HepG2 (cell line): ENCODE measurements around the gene MASP1. TPM values are rescaled to one million over a fixed set of nuclear protein-coding genes. Genes with fewer than 3 reads are reported as not detected.

Source experiments
- ATAC-seq: fragments of 200-7000 bp; cut with Tn5 transposase; 3 replicates; pipeline ENCODE4 v1.9.1; 2020; ENCODE audit warnings: mild to moderate bottlenecking, moderate library complexity
- BruUV-seq: library from RNA; stranded (reverse); fragments of 400-500 nt; replicated peaks from 2 replicates; lab custom pipeline; 2021; lab: Mats Ljungman, UMichigan
- CTCF ChIA-PET: fragments of 300-600 bp; formaldehyde crosslinking; extraction: SDS; loops from one replicate; lab custom pipeline; 2021; ENCODE audit warnings: low total read pairs, inconsistent platforms, low intra/inter-chr PET ratio; lab: Yijun Ruan, JAX
- POLR2A ChIA-PET: fragments of 350-600 bp; sonication (Branson Sonifier 250); formaldehyde crosslinking; loops from one replicate; lab custom pipeline; 2020; ENCODE audit warnings: antibody characterized with exemption, inconsistent platforms; lab: Yijun Ruan, JAX
- DNase-seq: peaks from one replicate; pipeline ENCODE4 v3.0.0-alpha.2; 2015; ENCODE audit warnings: low spot score
- FAIRE-seq: peaks from 3 replicates; lab custom pipeline; 2011; peaks lifted over from hg19 to GRCh38; lab: Jason Lieb, UNC
- H2AFZ ChIP-seq: one replicate; pipeline ENCODE4 v1.6.1; 2011; ENCODE audit warnings: low read length, inconsistent platforms
- H3K27ac ChIP-seq: fragments of 300-600 bp; 3 replicates; pipeline ENCODE4 v1.8.0; 2011; ENCODE audit warnings: mixed run types, mild to moderate bottlenecking, mixed read lengths, low read length, inconsistent platforms; ENCODE audit not compliant: insufficient read depth; ENCODE audit errors: extremely low read length
- H3K27me3 ChIP-seq, 2 experiments: fragments of 200-600 bp in 1 of 2; 2 replicates in 1 of 2; 3 replicates in 1 of 2; pipeline versions ENCODE4 v1.6.0 to v1.8.0; 2011; ENCODE audit warnings: low read length in 2 of 2, mild to moderate bottlenecking in 2 of 2, moderate library complexity in 2 of 2, inconsistent platforms in 1 of 2; ENCODE audit not compliant: insufficient read depth in 2 of 2, control insufficient read depth in 1 of 2
- H3K36me3 ChIP-seq, 2 experiments: fragments of 200-600 bp in 1 of 2; replicated peaks in 1 of 2; 2 replicates in 1 of 2; 3 replicates in 1 of 2; pipeline versions ENCODE4 v1.5.1 to v1.8.0; 2011; ENCODE audit warnings: low read length in 2 of 2, inconsistent platforms in 1 of 2; ENCODE audit not compliant: insufficient read depth in 2 of 2, control insufficient read depth in 1 of 2
- H3K4me1 ChIP-seq: 2 replicates; pipeline ENCODE4 v1.5.1; 2012; ENCODE audit warnings: low read length, inconsistent platforms; ENCODE audit not compliant: insufficient read depth
- H3K4me2 ChIP-seq: 2 replicates; pipeline ENCODE4 v1.6.0; 2011; ENCODE audit warnings: low read depth, low read length, inconsistent platforms
- H3K4me3 ChIP-seq, 3 experiments: fragments of 200-600 bp in 1 of 3; sonication (generic), shearing (Covaris generic) in 1 of 3; replicated peaks in 1 of 3; 2 replicates each; pipeline ENCODE4 v1.5.1; 2011 to 2016; ENCODE audit warnings: low read length in 3 of 3, inconsistent platforms in 2 of 3, low read depth in 2 of 3, mild to moderate bottlenecking in 2 of 3, control low read depth in 1 of 3, mixed read lengths in 1 of 3; ENCODE audit not compliant: insufficient read depth in 1 of 3
- H3K79me2 ChIP-seq: one replicate; pipeline ENCODE4 v1.6.1; 2011; ENCODE audit warnings: low read length, inconsistent platforms; ENCODE audit not compliant: insufficient read depth
- H3K9ac ChIP-seq: 2 replicates; pipeline ENCODE4 v1.6.0; 2011; ENCODE audit warnings: mild to moderate bottlenecking, low read depth, low read length, inconsistent platforms; ENCODE audit not compliant: insufficient read depth
- H3K9me3 ChIP-seq: 2 replicates; pipeline ENCODE4 v1.5.1; 2012; ENCODE audit warnings: mild to moderate bottlenecking, low read length
- H4K20me1 ChIP-seq: 2 replicates; pipeline ENCODE4 v1.6.0; 2011; ENCODE audit warnings: inconsistent platforms, mild to moderate bottlenecking, low read length, moderate library complexity; ENCODE audit not compliant: insufficient read depth
- GABPA ChIP-seq, 2 experiments: IDR thresholded peaks; 2 replicates each; pipeline ENCODE4 v1.6.1; 2011 to 2016; ENCODE audit warnings: low read depth in 2 of 2, low read length in 1 of 2, missing biosample characterization in 1 of 2, missing genetic modification characterization in 1 of 2
- MAFG ChIP-seq: sonication (generic); formaldehyde crosslinking; IDR thresholded peaks from 2 replicates; pipeline ENCODE4 v1.5.1; 2020; ENCODE audit warnings: mild to moderate bottlenecking, missing genetic modification reagents
- PITX1 ChIP-seq: sonication (generic); formaldehyde crosslinking; IDR thresholded peaks from 2 replicates; pipeline ENCODE4 v1.5.1; 2020; ENCODE audit warnings: mild to moderate bottlenecking, missing genetic modification reagents
- TCF7L2 ChIP-seq: IDR thresholded peaks from 2 replicates; pipeline ENCODE4 v1.6.1; 2011; ENCODE audit warnings: mild to moderate bottlenecking, low read depth, low read length, moderate library complexity
- THYN1 ChIP-seq: sonication (generic); formaldehyde crosslinking; IDR thresholded peaks from 2 replicates; pipeline ENCODE4 v1.8.1; 2023; ENCODE audit warnings: low read depth, mild to moderate bottlenecking, moderate library complexity, missing genetic modification reagents, borderline replicate concordance
- ZFY ChIP-seq: sonication (generic); formaldehyde crosslinking; IDR thresholded peaks from 2 replicates; pipeline ENCODE4 v1.4.0; 2020; ENCODE audit warnings: missing genetic modification reagents
- ZNF235 ChIP-seq: sonication (generic); formaldehyde crosslinking; IDR thresholded peaks from 2 replicates; pipeline ENCODE4 v1.8.1; 2023; ENCODE audit warnings: mild to moderate bottlenecking, missing genetic modification reagents, borderline replicate concordance
- WGBS: methylation state at CpG from one replicate; pipeline ENCODE4 v1.1.6; 2017; ENCODE audit warnings: low lambda C conversion rate; 5-methylcytosine and 5-hydroxymethylcytosine counted together
- in situ Hi-C: cut with HindIII; loops from 2 replicates; pipeline ENCODE4 v1.10.0; 2017; ENCODE audit warnings: low pct_unique_long_range_greater_than_20kb; ENCODE audit not compliant: extremely low pct_ligation_motif_present
- intact Hi-C: fragments of 100-400 bp; cut with micrococcal nuclease; formaldehyde crosslinking; loops from one replicate; pipeline ENCODE4 v1.10.0; 2022; ENCODE audit not compliant: unreplicated experiment
- polyA plus RNA-seq, 8 experiments: library from polyadenylated mRNA; depleted of rRNA in 3 of 8; stranded (reverse) in 7 of 8; unstranded in 1 of 8; fragments of >200 nt; fragmentation: Illumina TruSeq in 4 of 8; extraction: Trizol in 4 of 8; gene quantifications; 2 replicates each; pipeline versions ENCODE4 v1.2.1 to v1.2.3, GENCODE V29; 2011 to 2016; ENCODE audit warnings: low read depth in 4 of 8, missing spikeins in 1 of 8, mixed read lengths in 1 of 8; ENCODE audit not compliant: insufficient read depth in 1 of 8
- total RNA-seq, 5 experiments: library from RNA; depleted of rRNA; stranded (reverse); fragments of >200 nt; fragmentation: Illumina TruSeq; extraction: Trizol; gene quantifications; 2 replicates each; pipeline ENCODE4 v1.2.3, GENCODE V29; 2016; ENCODE audit warnings: low read depth in 1 of 5
- TF ChIP-seq, protein P1 (sequence below): sonication (generic); formaldehyde crosslinking; IDR thresholded peaks from 2 replicates; pipeline ENCODE4 v1.5.0; 2020; ENCODE audit warnings: missing genetic modification reagents
- TF ChIP-seq, protein P2 (sequence below), 2 experiments: sonication (generic) in 1 of 2; formaldehyde crosslinking in 1 of 2; IDR thresholded peaks; 2 replicates each; pipeline versions ENCODE4 v1.5.1 to v1.6.1; 2011 to 2020; ENCODE audit warnings: borderline replicate concordance in 1 of 2, low read depth in 1 of 2, low read length in 1 of 2, mild to moderate bottlenecking in 1 of 2, missing genetic modification reagents in 1 of 2, moderate library complexity in 1 of 2
- TF ChIP-seq, protein P3 (sequence below): sonication (generic); formaldehyde crosslinking; IDR thresholded peaks from 2 replicates; pipeline ENCODE4 v1.5.1; 2020; ENCODE audit warnings: missing genetic modification reagents, mild to moderate bottlenecking, borderline replicate concordance
- TF ChIP-seq, protein P4 (sequence below), 2 experiments: sonication (generic) in 1 of 2; formaldehyde crosslinking in 1 of 2; IDR thresholded peaks; 2 replicates each; pipeline versions ENCODE4 v1.6.1 to v1.9.0; 2014 to 2022; ENCODE audit warnings: antibody characterized with exemption in 1 of 2, borderline replicate concordance in 1 of 2, inconsistent platforms in 1 of 2, low read depth in 1 of 2, missing genetic modification reagents in 1 of 2

Gene MASP1
- total and polyA plus RNA-seq, 2 of the 13 experiments (the other 11 are each of a cell fraction or from before 2014, with no cell fraction given) = 10.8 to 56.0 TPM

DNA sequence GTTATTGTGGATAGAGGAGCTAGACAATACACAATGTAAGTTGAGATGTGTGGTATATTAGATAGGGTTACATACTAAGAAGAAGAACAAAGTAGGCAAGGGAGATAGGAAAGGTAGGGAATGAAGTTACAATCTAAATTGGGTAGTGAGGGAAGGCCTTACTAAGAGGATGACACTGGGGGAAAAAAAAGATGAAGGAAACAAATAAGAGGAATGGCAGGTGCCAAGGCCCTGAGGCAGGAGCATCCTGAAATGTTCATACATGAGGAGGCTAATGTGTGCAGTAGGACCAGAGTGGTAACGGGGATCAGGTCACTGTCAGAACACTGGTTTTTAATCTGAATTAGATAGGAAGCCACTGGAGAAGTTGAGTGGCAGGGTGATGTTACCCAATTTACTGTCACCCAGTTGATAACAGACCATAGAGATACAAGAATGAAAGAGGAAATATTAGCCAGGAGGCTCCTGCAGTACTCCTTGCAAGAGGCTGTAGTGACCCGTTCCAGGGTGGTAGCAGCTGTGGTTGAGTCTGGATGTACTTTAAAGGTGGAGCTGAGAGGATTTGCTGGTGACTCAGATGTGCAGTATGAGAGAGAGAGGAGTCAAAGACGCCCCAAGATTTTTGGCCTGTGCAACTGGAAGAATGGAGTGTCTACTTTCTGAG, 79.9 kb downstream of the MASP1 start:
- no peak overlapping the region for H2AFZ ChIP-seq
- WGBS = 15% methylated on average over 3 of the region's 3 CpGs
- ChIA-PET CTCF (no interaction called here), POLR2A (no interaction called here)
- intact Hi-C loops = no loop called here
- no peak overlapping the region for H3K27ac ChIP-seq
- FAIRE-seq (no peak), ATAC-seq (no peak), DNase-seq (no peak)
- no peak overlapping the region for H3K4me3 ChIP-seq
- H4K20me1 ChIP-seq = no peaks in the 10 kb centered on the region
- no peaks in the 10 kb centered on the region for H3K9me3 ChIP-seq
- H3K27me3 ChIP-seq = peaks cover 1 to 3% of the 10 kb centered on the region in 2 experiments; a peak in 1 of 5 replicates
- peaks cover 9% of the 10 kb centered on the region for H3K4me1 ChIP-seq
- in situ Hi-C loops = no loop called here
- no TSS peak for BruUV-seq
- H3K36me3 ChIP-seq = no peaks in the 10 kb centered on the region
- H3K79me2 ChIP-seq = no peaks in the 10 kb centered on the region
- no peak overlapping the region for H3K9ac ChIP-seq
- H3K4me2 ChIP-seq = no peak overlapping the region
- TF ChIP-seq ZFY (CRISPR knock-in tag) (no peak), MAFG (CRISPR knock-in tag) (no peak), ZNF235 (CRISPR knock-in tag) (no peak), PITX1 (no peak), GABPA (IDR thresholded peaks at IDR 0.05; ENCODE audit: low read depth, low read length) (no peak), GABPA (CRISPR knock-in tag; IDR thresholded peaks at IDR 0.05; ENCODE audit: low read depth) (no peak), THYN1 (no peak), TCF7L2 (no peak)
- TF ChIP-seq, protein P1, sequence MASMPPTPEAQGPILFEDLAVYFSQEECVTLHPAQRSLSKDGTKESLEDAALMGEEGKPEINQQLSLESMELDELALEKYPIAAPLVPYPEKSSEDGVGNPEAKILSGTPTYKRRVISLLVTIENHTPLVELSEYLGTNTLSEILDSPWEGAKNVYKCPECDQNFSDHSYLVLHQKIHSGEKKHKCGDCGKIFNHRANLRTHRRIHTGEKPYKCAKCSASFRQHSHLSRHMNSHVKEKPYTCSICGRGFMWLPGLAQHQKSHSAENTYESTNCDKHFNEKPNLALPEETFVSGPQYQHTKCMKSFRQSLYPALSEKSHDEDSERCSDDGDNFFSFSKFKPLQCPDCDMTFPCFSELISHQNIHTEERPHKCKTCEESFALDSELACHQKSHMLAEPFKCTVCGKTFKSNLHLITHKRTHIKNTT (CRISPR knock-in tag) = no peak
- TF ChIP-seq, protein P2, sequence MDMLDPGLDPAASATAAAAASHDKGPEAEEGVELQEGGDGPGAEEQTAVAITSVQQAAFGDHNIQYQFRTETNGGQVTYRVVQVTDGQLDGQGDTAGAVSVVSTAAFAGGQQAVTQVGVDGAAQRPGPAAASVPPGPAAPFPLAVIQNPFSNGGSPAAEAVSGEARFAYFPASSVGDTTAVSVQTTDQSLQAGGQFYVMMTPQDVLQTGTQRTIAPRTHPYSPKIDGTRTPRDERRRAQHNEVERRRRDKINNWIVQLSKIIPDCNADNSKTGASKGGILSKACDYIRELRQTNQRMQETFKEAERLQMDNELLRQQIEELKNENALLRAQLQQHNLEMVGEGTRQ (IDR thresholded peaks at IDR 0.05; ENCODE audit: low read depth, low read length) = no peak
- TF ChIP-seq, protein P2 (CRISPR knock-in tag; IDR thresholded peaks at IDR 0.05; ENCODE audit: borderline replicate concordance) = no peak
- TF ChIP-seq, protein P3, sequence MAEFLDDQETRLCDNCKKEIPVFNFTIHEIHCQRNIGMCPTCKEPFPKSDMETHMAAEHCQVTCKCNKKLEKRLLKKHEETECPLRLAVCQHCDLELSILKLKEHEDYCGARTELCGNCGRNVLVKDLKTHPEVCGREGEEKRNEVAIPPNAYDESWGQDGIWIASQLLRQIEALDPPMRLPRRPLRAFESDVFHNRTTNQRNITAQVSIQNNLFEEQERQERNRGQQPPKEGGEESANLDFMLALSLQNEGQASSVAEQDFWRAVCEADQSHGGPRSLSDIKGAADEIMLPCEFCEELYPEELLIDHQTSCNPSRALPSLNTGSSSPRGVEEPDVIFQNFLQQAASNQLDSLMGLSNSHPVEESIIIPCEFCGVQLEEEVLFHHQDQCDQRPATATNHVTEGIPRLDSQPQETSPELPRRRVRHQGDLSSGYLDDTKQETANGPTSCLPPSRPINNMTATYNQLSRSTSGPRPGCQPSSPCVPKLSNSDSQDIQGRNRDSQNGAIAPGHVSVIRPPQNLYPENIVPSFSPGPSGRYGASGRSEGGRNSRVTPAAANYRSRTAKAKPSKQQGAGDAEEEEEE (CRISPR knock-in tag) = no peak
- TF ChIP-seq, protein P4, sequence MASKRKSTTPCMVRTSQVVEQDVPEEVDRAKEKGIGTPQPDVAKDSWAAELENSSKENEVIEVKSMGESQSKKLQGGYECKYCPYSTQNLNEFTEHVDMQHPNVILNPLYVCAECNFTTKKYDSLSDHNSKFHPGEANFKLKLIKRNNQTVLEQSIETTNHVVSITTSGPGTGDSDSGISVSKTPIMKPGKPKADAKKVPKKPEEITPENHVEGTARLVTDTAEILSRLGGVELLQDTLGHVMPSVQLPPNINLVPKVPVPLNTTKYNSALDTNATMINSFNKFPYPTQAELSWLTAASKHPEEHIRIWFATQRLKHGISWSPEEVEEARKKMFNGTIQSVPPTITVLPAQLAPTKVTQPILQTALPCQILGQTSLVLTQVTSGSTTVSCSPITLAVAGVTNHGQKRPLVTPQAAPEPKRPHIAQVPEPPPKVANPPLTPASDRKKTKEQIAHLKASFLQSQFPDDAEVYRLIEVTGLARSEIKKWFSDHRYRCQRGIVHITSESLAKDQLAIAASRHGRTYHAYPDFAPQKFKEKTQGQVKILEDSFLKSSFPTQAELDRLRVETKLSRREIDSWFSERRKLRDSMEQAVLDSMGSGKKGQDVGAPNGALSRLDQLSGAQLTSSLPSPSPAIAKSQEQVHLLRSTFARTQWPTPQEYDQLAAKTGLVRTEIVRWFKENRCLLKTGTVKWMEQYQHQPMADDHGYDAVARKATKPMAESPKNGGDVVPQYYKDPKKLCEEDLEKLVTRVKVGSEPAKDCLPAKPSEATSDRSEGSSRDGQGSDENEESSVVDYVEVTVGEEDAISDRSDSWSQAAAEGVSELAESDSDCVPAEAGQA (IDR thresholded peaks at IDR 0.05; ENCODE audit: low read depth) = no peak
- TF ChIP-seq, protein P4 (CRISPR knock-in tag; IDR thresholded peaks at IDR 0.05; ENCODE audit: borderline replicate concordance) = no peak
